ENCODE measurements around the gene PPP2R5D.

The PPP2R5D gene

DNA sequence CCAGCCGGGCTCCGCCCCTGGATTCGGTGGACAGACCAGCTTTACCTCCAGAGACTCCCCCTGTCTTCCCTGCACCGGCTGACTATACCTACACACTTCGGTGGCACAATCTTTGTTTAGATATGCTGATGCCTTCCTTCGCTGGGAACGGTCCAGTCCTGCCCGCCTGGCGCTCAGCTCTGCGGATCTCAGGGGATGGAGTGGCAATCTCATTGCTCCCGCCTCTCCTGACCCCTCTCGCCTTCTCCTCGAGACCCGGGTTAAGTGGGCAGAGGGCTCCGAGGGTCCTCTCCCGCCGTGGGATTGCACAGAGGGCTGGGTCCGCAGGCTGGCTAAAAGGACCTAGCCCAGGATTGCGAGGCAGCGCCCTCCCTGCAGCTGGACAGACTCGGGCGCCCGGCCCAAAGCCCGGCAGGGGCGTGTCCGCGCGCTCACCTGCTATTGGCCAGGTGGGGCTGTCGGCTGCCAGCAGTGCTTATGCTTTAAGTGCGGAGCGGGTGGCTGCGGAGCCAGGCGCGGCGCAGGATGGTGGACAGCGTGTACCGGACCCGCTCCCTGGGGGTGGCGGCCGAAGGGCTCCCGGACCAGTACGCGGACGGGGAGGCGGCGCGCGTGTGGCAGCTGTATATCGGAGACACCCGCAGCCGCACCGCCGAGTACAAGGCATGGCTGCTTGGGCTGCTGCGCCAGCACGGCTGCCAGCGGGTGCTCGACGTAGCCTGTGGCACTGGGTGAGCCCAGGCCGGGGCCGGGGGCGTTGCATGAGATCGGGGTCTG lies 23.9 kb upstream of the PPP2R5D start, which contains the start of gene GNMT:
TSS of gene GNMT (plus strand) at position 512 of the 777 bp plus-strand sequence. CDS start at position 526, 14 bp downstream.
- TF ChIP-seq GATA2 (IDR thresholded peaks at IDR 0.05; ENCODE audit: low read depth, low read length) (no peak), GATA3 (IDR thresholded peaks at IDR 0.05; ENCODE audit: low read depth, low read length) (no peak)

DNA sequence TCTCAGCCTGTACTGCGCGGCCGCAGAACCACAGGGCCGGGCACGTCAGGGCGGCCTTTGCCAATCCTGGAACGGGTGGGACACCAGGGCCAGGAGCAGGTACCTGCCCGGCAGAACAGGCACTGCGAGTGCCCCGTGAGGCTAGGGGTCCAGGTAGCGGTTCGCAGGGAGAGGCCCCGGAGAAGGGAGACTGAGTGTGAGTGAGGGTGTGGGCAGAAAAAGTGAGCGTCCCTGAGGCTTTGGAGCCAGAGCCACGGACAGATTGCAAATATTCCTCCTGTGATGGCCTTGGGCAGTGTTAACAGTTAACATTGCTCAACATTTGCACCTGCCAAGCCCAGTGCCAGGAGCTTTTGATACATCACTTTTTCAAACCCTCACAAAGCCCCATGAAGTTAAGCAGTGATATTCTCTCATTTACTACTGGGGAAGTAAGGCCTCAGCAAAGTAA lies 23.3 kb upstream of the PPP2R5D start:
- TF ChIP-seq GATA3 (IDR thresholded peaks at IDR 0.05; ENCODE audit: low read depth, low read length) = no peak
- no peak for TF ChIP-seq GATA2 (IDR thresholded peaks at IDR 0.05; ENCODE audit: low read depth, low read length)

DNA sequence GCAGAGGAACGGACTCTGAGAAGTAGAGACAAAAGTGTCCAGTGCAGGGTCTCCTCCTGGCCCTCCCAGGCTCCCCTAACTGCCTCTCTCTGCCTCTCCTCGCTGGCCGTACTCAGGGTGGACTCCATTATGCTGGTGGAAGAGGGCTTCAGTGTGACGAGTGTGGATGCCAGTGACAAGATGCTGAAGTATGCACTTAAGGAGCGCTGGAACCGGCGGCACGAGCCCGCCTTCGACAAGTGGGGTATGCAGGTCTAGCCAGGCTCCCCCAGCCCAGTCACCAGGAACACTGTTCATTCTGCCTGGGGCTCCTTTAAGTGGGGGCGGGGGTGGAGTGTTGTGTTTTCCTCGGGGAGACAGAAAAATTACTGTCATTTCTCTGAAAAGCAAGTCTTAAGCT lies 22.3 kb upstream of the PPP2R5D start:
- TF ChIP-seq GATA2 (IDR thresholded peaks at IDR 0.05; ENCODE audit: low read depth, low read length) (no peak), GATA3 (IDR thresholded peaks at IDR 0.05; ENCODE audit: low read depth, low read length) (no peak)

DNA sequence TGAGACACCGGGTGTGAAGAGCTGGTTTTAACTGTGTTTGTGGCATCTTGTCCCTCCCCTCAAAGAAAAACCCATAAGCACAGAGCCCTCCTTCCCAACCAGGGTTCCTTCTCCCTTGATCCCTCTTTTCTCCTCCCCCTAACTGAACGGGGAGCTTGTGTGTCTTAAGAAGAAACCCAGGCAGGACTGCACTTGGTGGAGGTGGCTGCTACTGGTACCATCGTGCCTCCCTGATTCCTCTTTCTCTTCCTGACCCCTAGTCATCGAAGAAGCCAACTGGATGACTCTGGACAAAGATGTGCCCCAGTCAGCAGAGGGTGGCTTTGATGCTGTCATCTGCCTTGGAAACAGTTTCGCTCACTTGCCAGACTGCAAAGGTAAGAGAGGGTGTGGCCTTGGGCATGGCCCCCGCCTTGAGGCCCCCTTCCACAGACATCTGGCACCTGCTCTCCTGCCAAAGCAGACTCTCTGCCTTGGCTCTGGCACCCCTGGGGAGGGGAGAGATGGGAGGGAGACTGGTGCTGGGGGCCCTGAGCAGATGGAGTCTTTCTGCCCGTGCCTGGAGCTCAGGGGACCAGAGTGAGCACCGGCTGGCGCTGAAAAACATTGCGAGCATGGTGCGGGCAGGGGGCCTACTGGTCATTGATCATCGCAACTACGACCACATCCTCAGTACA lies 21.7 kb upstream of the PPP2R5D start:
- no peak for TF ChIP-seq GATA3 (IDR thresholded peaks at IDR 0.05; ENCODE audit: low read depth, low read length)
- no peak for TF ChIP-seq GATA2 (IDR thresholded peaks at IDR 0.05; ENCODE audit: low read depth, low read length)

DNA sequence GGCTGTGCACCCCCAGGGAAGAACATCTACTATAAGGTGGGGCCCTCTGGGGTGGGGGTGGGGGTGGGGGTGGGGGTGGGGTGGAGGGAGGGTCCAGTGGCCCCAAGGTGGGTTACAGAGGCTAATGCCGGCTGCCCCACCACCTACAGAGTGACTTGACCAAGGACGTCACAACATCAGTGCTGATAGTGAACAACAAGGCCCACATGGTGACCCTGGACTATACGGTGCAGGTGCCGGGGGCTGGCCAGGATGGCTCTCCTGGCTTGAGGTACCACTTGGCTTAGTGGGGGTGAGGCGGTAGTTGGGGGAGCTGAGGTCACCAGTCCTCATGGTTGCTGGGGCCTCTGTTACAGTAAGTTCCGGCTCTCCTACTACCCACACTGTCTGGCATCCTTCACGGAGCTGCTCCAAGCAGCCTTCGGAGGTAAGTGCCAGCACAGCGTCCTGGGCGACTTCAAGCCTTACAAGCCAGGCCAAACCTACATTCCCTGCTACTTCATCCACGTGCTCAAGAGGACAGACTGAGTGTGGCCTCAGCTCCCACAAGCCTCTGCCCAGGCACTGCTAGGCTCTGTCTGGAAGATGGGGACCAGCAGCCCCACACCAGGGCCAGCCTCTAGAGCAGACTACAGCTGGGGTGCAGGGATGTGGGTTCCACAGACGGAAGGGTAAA lies 21.1 kb upstream of the PPP2R5D start:
- TF ChIP-seq GATA3 (IDR thresholded peaks at IDR 0.05; ENCODE audit: low read depth, low read length) = no peak

DNA sequence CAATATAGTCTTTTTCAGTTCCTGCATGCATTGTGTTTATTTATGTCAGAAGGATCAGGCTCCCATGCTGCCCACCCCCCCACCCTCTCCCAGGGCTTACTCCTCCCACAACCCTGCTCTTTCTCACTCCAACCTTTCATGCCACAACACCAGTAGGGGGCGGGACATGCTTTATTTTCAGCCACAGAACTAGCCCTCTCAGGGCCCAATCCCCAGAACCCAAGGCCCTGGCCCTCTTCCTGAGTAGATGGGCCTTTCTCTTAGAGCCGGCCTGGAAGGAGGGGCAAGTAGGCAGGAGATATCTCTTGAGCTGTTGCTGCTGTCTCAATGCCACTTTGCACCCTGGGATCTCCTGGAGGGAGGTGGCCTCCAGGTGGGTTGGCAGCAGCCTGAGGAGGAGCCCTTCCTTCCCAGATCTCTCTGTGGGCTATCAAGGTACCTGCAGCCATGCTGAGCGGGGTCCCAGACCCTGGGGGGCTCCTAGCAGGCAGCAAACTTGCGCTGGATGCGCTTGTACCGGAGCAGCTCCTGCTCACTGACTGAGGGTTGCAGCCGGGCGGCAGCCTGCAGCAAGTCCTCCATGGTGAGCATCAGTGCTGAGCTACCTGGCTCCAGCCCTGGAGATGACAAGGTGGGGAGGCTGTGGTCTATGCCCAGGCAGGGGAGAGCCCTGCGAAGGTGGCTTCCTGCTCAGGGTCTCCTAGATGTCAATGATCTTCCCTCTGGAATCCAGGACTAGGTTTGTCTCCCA lies 20.3 kb upstream of the PPP2R5D start:
- TF ChIP-seq GATA2 (IDR thresholded peaks at IDR 0.05; ENCODE audit: low read depth, low read length) = no peak

DNA sequence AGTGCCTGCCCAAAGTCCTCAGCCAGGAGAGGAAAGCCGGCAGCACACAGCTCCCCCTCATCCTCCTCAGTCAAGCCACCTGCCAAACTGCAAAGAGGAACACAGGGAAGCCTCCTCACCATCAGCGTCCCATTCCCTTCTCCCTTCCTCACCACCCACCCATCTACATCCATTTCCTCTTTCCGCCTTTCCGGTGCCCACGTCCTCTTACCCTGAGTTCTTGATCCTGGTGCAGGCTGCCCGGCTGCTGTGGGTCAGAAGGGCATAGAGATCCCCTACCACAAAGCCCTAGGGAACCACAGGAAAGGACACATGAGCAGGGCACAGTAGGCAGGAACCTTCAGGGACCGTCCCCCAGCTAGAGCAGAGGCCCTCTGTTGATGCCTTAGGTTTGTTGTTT lies 17.8 kb upstream of the PPP2R5D start:
- TF ChIP-seq GATA3 (IDR thresholded peaks at IDR 0.05; ENCODE audit: low read depth, low read length) (no peak), GATA2 (IDR thresholded peaks at IDR 0.05; ENCODE audit: low read depth, low read length) (no peak)

DNA sequence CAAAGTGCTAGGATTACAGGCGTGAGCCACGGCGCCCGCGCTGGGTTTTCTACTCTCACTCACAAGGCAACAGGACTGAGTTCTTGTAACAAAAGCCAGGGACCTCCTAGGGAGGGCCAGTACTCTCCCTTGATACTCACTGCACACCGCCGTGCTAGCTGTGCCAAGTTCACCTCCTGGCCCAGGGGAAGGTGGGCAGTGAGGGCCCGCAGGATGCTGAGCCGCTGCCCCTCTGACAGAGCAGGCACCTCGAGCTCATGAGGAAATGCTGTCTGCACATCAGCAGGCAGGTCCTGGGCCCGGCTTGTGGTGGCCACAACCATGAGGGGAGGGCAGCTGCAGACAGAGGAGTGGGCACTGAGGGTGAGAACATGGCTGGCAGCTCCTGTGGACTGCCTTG lies 17.1 kb upstream of the PPP2R5D start:
- TF ChIP-seq GATA2 (IDR thresholded peaks at IDR 0.05; ENCODE audit: low read depth, low read length) = no peak
- TF ChIP-seq GATA3 (IDR thresholded peaks at IDR 0.05; ENCODE audit: low read depth, low read length) = no peak

DNA sequence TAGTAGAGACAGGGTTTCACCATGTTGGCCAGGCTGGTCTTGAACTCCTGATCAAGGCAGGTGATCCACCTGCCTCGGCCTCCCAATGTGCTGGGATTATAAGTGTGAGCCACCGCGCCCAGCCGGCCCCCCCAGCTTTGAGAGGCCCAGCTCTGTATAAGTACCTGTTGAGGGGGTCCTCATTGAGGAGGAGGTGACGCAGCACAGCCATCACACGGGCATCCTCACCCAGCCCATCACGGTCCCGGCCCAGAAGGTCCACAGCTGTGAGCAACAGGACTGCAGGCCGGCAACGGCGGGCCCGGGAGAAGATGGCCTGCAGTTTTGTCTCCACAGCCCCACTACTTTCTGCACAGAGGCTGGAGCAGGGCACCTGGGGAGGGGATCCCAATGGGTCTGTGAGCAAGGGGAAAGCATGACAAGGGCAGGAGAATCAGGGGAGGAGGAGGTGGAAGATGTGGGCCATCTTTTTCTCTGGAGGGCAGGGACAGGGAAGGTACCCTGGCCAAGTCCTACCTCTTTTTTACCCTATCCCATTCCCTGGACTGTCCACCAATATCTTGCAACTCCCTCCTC lies 16.2 kb upstream of the PPP2R5D start:
- TF ChIP-seq GATA2 (IDR thresholded peaks at IDR 0.05; ENCODE audit: low read depth, low read length) (no peak), GATA3 (IDR thresholded peaks at IDR 0.05; ENCODE audit: low read depth, low read length) (no peak)

DNA sequence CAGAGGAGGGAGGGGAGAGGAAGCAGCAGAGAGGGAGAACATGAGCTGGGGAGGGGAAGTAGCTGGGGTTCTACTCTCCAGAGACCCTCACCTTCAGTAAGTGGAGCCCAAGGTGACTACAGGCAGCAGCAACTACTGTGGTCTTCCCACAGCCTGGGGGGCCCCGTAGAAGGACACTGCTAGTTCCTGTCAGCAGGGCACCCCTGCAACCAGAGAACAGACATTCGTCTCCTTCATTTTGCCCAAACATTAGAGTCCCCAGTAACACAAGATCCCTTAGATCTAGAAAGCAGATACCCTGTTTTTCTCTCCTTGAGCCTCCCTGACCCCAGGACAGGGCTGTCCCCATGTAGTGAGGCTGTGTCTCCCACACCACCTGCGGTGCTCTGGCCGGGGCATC lies 15.6 kb upstream of the PPP2R5D start:
- TF ChIP-seq GATA3 (IDR thresholded peaks at IDR 0.05; ENCODE audit: low read depth, low read length) (no peak), GATA2 (IDR thresholded peaks at IDR 0.05; ENCODE audit: low read depth, low read length) (no peak)

DNA sequence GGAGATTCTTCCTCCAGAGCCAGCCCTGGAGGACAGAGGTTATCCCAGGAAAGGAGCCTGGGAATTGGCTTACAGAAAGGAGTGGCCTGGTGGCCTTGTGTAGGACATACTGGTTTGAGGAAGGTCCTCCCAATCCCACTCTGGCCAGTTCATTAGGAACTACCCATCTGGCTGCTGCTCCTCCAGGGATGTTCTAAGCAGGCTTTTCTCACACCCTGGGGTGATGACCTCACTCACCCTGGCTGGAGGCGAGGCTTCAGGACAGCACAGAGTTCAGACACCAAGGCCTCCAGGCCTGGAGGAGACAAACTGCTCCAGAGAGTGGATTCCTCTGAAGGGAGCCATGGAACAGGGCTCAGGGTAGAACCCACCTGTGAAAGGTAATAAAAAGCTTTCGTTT lies 14.9 kb upstream of the PPP2R5D start:
- TF ChIP-seq GATA3 (IDR thresholded peaks at IDR 0.05; ENCODE audit: low read depth, low read length) (no peak), GATA2 (IDR thresholded peaks at IDR 0.05; ENCODE audit: low read depth, low read length) (no peak)

DNA sequence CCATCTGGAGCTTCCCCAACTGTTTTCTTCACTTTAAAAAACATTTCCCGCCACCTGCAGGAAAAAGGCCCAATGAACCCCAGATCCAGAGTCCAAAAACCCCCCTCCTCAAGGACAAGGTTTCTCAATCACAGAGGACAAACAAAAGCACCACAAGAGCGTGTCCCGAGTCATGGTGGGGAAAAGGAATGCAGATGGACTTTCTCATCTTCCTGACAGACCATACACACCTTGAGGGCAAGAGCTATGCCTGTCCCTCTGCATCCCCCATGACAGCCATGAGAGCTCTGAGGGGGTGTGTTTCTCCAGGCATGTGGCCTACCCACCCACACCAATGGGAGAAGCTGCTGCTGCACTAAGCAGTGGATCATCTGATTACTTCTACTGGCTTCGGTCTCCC lies 14.4 kb upstream of the PPP2R5D start:
- TF ChIP-seq GATA3 (IDR thresholded peaks at IDR 0.05; ENCODE audit: low read depth, low read length) (no peak), GATA2 (IDR thresholded peaks at IDR 0.05; ENCODE audit: low read depth, low read length) (no peak)

DNA sequence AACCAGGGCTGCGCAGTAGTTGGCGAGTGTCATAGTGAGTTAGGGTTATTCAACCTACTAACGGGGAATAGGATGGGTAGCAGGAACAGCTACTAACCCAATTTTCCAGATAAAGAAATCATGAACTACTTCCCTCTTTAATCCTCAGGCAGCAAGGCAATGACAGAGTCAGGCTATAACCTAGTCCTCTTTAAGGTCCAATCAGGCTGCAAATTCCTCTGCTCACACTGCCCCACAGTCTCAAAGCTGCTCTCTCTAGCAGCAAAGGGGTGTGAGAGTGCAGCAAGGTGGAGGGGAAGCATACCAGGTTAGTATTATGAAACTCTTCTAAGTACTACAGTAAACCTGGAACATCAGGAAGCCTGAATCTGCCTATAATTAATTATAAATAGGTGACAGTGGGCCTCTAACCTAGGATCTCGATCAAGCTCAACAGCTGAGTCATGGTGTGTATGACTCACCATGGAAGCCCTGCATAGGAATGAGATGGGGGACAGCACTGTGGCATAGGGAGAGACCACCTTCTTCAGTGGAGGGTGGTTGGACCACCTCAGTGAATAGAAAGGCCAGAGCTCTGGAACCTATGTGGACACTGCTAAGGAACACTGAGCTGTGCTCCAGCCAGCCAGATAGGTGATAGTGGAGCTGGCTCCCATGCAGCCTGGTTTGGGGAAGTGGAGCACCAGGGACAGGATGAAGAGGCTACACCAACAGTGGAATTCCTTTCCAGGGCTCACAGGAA lies 13.3 kb upstream of the PPP2R5D start:
- TF ChIP-seq GATA3 (IDR thresholded peaks at IDR 0.05; ENCODE audit: low read depth, low read length) (no peak), GATA2 (IDR thresholded peaks at IDR 0.05; ENCODE audit: low read depth, low read length) (no peak)
